NT2/D1 (cell line): ENCODE results near the gene TP53I13.

Source experiments
- YY1 ChIP-seq: IDR thresholded peaks from 2 replicates; pipeline ENCODE4 v1.6.1; 2011; ENCODE audit not compliant: insufficient read length, insufficient read depth
- ZNF274 ChIP-seq: IDR thresholded peaks from 2 replicates; pipeline ENCODE4 v1.6.1; 2011; ENCODE audit warnings: mild to moderate bottlenecking, low read depth, low read length

- TF ChIP-seq ZNF274 (no peak), YY1 (no peak)
These were observed 44.9 kb downstream of the TP53I13 start for GRCh38 chr17:29613352-29613837.
